Measurements from ENCODE around the gene TCTN3. TPM values are rescaled to one million over a fixed set of nuclear protein-coding genes. Genes with fewer than 3 reads are reported as not detected.
"Not testable (repeated sequence)": the region's sequence is repeated elsewhere in the genome, so short reads cannot be mapped to it uniquely, and the experiment has no call there.

TCTN3 gene
- polyA plus RNA-seq, 4 donors: 76.5 to 86.1 (median 80.7) TPM

GRCh38 chr10:95693071-95693667 lies 558 bp downstream of the TCTN3 start:
- DNase-seq (ENCODE audit: low read depth in 4 of 4, low spot score in 3 of 4): peak in 2 of 4 donors; percentile 5 to 13

DNA sequence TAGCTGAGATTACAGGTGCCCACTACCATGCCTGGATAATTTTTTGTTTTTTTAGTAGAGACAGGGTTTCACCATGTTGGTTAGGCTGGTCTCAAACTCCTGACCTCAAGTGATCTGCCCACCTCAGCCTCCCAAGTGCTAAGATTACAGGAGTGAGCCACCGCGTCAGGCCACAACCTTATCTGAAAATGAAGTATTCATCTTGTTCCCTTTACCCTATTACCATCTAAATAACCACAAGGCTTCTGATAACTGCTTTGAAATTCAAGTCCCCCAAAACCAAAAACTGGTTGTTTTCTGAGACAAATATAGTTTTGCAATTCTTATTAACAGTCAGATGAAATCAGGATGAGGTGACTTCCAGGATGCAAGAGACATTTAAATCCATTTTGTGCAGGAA lies 2.4 kb downstream of the TCTN3 start:
- DNase-seq (ENCODE audit: low read depth in 4 of 4, low spot score in 3 of 4): no peak

DNA sequence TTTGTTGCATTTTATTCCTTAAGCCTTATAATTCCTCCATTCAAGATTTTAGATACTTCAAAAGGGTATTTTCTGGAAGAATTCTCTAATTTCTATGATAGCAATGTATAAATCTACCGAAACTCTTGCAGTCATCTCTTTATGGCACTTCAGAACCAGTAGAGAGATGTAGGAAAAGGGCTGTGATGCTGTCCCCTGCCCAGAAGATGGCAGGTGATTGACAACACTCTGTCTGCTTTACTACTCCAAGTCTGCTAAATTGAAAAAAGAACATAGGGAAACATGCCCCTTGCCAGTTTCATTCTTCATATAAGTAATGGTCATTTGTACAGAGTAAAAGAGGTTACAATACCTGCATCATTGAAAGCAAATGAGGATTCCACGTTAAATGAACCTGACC lies 5.1 kb downstream of the TCTN3 start:
- no peak for DNase-seq (ENCODE audit: low read depth in 4 of 4, low spot score in 3 of 4)

- no peak for DNase-seq (ENCODE audit: low read depth in 4 of 4, low spot score in 3 of 4)
Observed at GRCh38 chr10:95683966-95684365, 9.8 kb downstream of the TCTN3 start.

DNA sequence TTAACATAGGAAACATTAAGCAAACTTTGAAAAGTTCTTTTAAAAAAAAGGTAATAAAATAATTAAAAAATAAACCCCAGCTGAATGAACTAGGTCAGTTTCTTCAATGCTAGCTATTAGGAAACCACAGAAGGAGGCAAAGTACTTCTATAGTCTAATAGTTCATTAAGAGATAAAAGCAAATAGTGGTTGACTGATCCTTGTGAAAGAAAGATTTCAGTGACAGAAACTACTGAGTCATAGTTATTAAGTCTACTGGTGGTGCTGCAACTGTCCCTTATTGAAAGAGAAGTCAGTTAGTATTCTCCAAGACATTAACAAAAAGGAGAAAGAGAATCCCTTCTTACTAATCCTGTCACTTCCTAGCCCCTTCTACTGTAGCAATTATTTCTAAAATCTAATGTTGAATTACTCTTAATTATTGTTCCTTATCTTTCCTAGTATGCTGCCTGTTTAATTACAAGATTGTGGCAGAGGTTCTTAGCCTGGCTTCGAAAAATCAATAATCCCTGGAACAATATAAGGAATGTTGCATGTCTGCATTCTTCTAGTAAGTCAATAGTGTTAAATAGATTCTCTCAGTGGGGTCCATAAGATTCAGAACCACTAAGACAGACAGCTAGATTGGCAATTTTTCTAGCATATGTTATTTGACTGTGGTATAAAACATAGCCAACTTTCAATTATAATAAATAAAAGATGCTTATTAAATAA lies 18.2 kb downstream of the TCTN3 start:
- no peak for DNase-seq (ENCODE audit: low read depth in 4 of 4, low spot score in 3 of 4)

GRCh38 chr10:95674643-95675042 lies 19.1 kb downstream of the TCTN3 start:
- DNase-seq (ENCODE audit: low read depth in 4 of 4, low spot score in 3 of 4): no peak

GRCh38 chr10:95672641-95673040 lies 21.1 kb downstream of the TCTN3 start:
- DNase-seq (ENCODE audit: low read depth in 4 of 4, low spot score in 3 of 4): not testable (repeated sequence)

DNA sequence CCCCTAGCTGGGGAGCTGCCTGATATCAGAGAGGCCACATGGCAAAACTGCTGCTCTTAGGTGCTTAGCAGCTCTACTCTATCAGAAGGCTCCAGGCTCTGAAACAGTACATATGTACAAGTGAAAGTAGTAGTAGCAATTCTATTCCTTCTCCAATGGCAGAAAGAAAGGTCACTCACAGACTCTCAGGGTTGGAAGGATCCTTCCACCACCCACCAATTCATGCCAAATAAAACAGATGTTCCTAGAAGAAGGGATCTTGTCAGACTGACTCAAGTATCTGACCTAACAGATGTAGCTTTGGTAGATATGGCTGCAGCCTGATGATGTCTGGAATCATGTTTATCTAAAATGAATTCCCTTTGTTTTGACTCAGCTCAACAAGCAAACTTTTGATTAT lies 29.2 kb downstream of the TCTN3 start:
- no peak for DNase-seq (ENCODE audit: low read depth in 4 of 4, low spot score in 3 of 4)

- DNase-seq (ENCODE audit: low read depth in 4 of 4, low spot score in 3 of 4): no peak
Observed at GRCh38 chr10:95663496-95663895, 30.2 kb downstream of the TCTN3 start.

DNA sequence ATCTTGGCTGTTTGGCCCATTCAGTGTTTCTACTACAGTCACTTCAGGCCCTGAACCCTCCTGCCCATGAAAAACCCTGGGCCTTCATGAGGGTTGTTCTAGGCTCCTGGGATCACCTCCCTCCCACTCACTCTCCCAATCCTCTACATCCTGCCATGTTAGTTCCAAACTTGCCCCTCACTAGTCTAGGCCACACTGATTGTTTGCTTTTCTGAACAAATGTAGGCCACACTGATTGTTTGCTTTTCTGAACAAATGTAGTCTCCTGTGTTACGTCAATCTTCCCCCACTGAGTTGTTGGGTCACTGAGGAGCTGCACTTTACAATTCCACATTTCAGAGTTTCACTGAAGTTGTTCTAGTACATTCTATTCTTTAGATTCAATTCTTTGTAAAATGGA lies 31.9 kb downstream of the TCTN3 start:
- no peak for DNase-seq (ENCODE audit: low read depth in 4 of 4, low spot score in 3 of 4)

GRCh38 chr10:95660283-95660682 lies 33.4 kb downstream of the TCTN3 start:
- DNase-seq (ENCODE audit: low read depth in 4 of 4, low spot score in 3 of 4): peak in 2 of 4 donors; percentile 10 to 16

GRCh38 chr10:95657250-95657649 lies 36.5 kb downstream of the TCTN3 start:
- DNase-seq (ENCODE audit: low read depth in 4 of 4, low spot score in 3 of 4): no peak

- DNase-seq (ENCODE audit: low read depth in 4 of 4, low spot score in 3 of 4): peak; percentile 87 to 95 (median 90)
Observed at GRCh38 chr10:95656291-95657164, 37.2 kb downstream of the TCTN3 start, which contains the start of gene ALDH18A1. ALDH18A1 (minus strand) TSS chr10:95656711; CDS start chr10:95653377, 3,334 bp downstream.

DNA sequence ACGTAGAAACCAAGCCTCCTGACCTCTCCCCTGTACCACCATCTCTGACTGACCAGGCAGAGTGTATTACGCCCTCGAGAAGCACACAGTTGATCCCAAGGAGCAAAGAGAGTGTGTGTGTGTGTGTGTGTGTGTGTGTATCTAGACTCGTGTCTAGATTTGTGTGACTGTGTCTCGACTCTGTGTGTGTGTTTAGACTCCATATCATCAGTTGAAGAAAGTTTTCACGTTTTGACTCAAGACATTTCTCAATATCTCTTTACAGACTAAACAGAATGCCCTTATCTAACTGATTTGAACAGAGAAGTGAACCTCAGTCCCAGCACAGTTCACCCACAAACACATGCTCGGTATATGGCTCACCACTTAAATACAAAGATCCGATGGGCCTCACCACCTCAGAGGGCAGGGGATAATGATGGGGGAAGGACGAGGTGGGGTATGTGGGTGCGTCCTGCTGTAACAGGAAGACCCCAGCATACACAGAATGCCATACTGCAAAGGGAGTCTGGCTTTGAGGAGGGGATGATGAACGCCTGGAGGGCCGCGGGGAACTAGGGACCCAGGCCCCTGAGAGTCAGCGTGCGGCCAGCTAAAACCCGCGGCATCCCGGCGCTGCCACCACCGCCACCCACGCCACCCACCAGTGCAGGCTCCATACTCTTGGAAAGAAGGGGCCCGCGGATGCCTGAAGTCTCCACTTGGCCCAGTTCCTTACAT lies 38.0 kb downstream of the TCTN3 start:
- DNase-seq (ENCODE audit: low read depth in 4 of 4, low spot score in 3 of 4): peak in 2 of 4 donors; percentile 3 to 10

- no peak for DNase-seq (ENCODE audit: low read depth in 4 of 4, low spot score in 3 of 4)
Observed at GRCh38 chr10:95653895-95654294, 39.8 kb downstream of the TCTN3 start.

GRCh38 chr10:95651346-95652060 lies 42.2 kb downstream of the TCTN3 start:
- no peak for DNase-seq (ENCODE audit: low read depth in 4 of 4, low spot score in 3 of 4)

GRCh38 chr10:95650232-95650631 lies 43.5 kb downstream of the TCTN3 start:
- DNase-seq (ENCODE audit: low read depth in 4 of 4, low spot score in 3 of 4): no peak

GRCh38 chr10:95648138-95648537 lies 45.6 kb downstream of the TCTN3 start:
- no peak for DNase-seq (ENCODE audit: low read depth in 4 of 4, low spot score in 3 of 4)

GRCh38 chr10:95646160-95646559 lies 47.6 kb downstream of the TCTN3 start:
- no peak for DNase-seq (ENCODE audit: low read depth in 4 of 4, low spot score in 3 of 4)

DNA sequence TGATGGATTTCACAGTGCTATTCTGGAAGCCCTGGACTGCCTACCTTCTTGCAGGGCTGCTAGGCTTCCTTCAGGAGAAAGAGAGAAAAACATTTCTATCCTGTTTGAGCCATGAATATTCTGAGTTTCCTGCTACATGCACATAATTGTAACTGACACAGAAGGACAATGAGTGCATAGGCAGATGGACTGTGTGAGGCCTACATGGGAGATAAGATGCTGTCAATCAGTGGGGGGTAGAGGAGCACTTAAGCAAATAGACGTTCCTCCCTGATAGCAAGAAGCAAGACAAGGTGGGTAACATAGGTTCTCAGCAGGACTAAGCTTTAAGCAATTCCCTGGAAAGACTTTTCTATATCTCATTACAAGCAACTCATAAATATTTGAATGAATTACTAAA lies 48.8 kb downstream of the TCTN3 start:
- no peak for DNase-seq (ENCODE audit: low read depth in 4 of 4, low spot score in 3 of 4)
